Spleen (tissue), 7 donors: ENCODE results near the gene MOGAT1.

ENCODE experiments used
- CTCF ChIP-seq, 11 experiments: fragments of 200-600 bp in 7 of 11; fragments of 450-650 bp in 4 of 11; sonication (generic) in 4 of 11; IDR thresholded peaks in 8 of 11; conservative IDR thresholded peaks in 3 of 11; 1 replicate in 7 of 11; 2 replicates in 4 of 11; pipeline versions ENCODE4 v1.4.0 to v1.8.0; 2016 to 2021; ENCODE audit warnings: antibody characterized with exemption in 11 of 11, inconsistent platforms in 4 of 11, mild to moderate bottlenecking in 1 of 11
- POLR2A ChIP-seq, 3 donors: fragments of 450-650 bp; IDR thresholded peaks; one replicate each; pipeline ENCODE4 v1.5.1; 2017; ENCODE audit warnings: antibody characterized with exemption in 3 of 3, mild to moderate bottlenecking in 1 of 3
- POLR2AphosphoS5 ChIP-seq, 3 donors: sonication (generic); formaldehyde crosslinking; IDR thresholded peaks; one replicate each; pipeline ENCODE4 v1.5.1; 2017; ENCODE audit warnings: antibody characterized with exemption in 3 of 3
- donor health status: DM: no; HTN: no; CAD: no; lungs with moderate emphysema.
- donor health status: DM: no; HTN: no; CAD: no.
- donor health status: DM: no; HTN: no; CAD: no.

GRCh38 chr2:222724208-222724607 is 52.8 kb downstream of the MOGAT1 start:
- TF ChIP-seq CTCF (IDR thresholded peaks at IDR 0.05 in 8 of 11, conservative IDR thresholded peaks at IDR 0.05 in 3 of 11): no peak
- no peak for TF ChIP-seq POLR2A (IDR thresholded peaks at IDR 0.05)
- no peak for TF ChIP-seq POLR2AphosphoS5 (IDR thresholded peaks at IDR 0.05)
